8988T (cell line): ENCODE measurements around the gene CCL25.

Source experiments
- DNase-seq: peaks from one replicate; pipeline ENCODE4 v3.0.0; 2011

The CCL25 gene

GRCh38 chr19:8046569-8047165 lies 5.9 kb upstream of the CCL25 start:
- DNase-seq = no peak

DNA sequence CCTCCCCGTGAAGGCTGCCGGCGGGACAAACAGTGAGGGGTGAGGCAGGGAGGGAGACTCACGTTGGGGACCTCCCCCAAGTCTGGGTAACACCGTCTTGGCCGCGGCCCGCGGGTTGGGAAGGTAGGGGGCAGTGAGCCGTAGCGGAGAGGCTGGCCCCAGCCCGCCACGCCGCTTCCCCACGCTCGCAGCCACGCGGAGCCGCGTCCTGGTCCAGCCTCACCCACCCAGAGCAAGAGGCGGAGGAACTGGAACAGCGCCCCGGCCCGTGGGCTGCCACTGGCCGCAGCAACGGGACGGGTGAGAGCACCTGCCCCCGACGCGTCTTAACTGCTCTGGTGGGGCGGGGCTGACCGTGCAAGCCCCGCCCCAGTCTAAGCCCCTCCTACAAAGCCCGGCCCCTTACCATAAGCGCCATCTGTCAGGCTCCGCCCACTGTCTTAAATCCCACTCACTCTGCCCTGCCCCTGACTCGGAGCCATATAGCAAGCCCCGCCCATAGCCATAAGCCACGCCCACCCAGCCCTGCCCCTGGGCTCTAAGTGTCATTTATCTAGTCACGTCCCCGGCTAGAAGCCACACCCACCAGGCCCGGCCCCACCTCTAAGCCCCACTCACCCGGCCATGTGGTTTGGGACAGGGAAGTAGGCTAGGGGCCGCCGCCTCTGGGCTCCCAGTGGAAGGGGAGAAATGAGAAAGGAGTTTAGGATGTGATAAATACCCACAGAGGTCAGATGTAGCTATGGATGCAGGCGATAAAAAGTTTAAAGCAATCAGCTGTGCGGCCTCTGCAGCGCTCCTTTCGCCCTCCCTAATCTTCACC lies 2.1 kb upstream of the CCL25 start:
- DNase-seq = peak; percentile 61

DNA sequence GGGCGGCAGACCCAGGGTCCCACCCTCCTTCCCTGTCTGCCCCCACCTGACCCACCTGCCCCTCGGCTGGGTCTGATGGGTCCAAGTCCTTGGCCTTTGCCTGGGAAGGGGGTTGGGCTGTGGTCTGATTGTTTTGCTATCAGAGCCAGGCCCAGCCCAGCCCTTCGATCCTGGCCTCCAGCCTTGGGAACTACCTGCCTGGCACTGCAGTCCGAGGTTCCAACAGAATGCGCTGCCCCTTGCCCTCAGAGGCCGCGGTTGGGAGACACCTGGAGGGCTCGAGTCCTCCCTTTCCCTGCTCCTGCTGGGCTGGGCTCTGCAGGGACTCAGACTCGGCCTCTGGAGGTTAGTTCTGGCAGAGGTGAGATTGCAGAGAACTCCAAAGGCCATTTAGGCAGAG lies 1.6 kb downstream of the CCL25 start:
- no peak for DNase-seq

DNA sequence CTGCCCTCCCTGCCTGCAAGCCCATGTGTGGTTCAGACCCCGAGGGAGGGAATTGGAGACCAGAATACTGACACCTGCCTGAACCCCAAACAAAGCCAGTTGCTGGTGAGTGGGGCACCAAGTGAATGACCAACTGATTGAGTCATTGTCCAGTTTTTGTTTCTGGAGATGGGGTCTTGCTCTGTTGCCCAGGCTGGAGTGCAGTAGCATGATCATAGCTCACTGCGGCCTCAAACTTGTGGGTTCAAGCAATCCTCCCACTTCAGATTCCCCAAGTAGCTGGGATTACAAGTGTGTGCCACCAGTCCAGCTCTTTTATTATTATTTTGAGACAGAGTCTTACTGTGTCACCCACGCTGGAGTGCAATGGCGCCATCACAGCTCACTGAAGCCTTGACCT lies 4.0 kb downstream of the CCL25 start:
- DNase-seq = no peak

DNA sequence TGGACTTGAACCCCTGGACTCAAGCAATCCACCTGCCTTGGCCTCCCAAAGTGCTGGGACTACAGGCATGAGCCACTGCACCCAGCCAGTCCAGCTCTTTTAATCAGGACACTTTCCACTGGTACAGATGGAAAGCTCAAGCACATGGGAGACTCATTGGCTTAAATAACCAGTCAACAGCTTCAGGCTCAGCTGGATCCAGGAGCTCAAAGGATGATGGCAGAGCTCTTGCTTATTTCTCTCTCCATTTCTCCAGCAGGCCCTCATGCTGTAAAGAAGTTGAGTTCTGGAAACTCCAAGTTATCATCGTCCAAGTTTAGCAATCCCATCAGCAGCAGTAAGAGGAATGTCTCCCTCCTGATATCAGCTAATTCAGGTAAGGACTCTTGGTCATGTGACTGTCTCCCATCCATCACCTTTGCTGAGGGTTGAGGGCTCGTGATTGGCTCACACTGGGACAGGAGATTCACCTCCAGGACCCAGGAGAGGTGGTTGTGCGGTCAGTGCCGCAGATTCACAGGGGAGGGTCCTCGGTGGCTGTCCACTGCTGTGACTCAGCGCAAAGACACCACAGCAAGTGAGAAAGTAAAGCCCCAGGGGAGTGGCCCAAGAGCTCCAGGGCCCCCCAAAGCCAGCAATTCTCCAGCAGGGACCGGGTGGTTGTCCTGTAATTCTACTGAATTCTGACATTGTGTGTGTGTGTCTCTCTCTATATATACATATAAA lies 5.1 kb downstream of the CCL25 start:
- DNase-seq = no peak

GRCh38 chr19:8064911-8065874 lies 12.6 kb downstream of the CCL25 start:
- no peak for DNase-seq

GRCh38 chr19:8065875-8066261 lies 13.3 kb downstream of the CCL25 start:
- no peak for DNase-seq

DNA sequence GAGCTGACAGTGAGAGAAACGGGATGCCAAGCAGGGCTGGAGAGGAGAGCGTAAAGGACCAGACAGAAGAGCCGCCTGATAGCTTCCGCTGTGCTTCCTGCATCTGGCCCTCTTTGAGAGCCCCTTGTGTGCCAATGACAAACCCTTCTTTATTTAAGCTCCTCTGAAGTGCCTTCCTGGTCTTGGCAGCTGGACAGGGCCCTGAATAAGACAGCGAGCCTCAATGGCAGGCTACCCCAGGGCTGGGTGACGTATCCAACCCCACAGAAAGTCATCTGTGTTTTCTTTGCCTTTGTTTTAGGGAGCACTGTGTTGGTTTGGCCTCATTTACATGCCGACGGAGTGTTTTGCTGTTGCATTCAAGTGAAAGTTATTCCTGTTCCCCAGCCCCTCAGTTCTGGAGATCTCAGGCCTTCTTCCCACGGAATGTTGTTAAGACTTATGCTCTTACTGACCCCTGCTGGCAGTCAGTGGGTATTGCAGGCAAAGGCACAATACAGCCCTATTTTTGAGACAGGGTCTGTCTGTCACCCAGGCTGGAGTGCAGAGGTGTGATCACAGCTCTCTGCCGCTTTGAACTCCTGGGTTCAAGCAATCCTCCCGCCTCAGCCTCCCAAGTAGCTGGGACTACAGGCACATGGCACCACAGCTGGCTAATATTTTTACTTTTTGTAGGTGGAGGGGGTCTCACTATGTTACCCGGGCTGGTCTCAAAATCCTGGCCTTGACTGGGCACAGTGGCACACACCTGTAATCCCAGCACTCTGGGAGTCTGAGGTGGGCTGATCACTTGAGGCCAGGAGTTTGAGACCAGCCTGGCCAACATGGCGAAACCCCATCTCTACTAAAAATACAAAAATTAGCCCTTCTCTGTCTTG lies 16.8 kb downstream of the CCL25 start:
- DNase-seq = no peak

DNA sequence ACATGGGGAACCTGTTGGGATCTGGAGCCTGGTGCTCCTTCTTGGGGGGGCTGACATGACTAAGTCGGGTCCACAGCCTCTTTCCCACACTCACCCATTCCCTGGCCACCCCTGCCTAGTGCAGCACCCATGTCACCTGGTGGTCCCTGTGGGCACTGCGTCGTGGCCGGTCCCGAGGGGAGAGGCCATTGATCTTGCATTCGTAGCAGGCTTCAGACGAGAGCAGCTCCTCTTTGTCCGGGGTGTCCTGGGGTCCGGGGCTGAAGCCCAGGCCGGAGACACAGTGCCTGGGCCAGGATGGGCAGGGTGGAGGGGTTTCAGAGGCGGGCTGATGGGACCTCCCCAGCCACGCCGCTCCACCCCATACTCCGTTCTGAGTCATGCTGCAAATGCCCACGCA lies 19.4 kb downstream of the CCL25 start:
- DNase-seq = no peak

GRCh38 chr19:8074501-8074900 lies 21.9 kb downstream of the CCL25 start:
- DNase-seq = no peak

GRCh38 chr19:8075158-8076074 lies 22.9 kb downstream of the CCL25 start:
- no peak for DNase-seq

DNA sequence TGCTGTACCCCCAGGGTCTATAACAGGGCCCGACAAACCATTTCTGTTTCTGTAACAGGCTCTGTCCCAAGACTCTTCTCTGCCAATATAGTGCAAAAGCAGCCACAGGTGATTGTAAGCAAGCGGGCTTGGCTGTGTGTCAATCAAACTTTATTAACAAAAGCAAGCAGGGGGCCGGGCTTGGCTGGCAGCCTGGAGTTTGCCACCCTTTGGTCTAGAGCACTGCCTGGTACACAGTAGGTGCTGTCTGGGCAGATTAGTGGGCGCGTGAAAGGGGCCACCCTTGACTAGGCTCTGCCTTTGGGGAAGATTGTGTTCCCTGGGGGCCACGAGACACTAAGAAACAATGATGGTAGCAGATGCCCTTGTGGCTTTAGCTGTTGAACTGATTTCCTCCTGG lies 27.4 kb downstream of the CCL25 start:
- DNase-seq = no peak

DNA sequence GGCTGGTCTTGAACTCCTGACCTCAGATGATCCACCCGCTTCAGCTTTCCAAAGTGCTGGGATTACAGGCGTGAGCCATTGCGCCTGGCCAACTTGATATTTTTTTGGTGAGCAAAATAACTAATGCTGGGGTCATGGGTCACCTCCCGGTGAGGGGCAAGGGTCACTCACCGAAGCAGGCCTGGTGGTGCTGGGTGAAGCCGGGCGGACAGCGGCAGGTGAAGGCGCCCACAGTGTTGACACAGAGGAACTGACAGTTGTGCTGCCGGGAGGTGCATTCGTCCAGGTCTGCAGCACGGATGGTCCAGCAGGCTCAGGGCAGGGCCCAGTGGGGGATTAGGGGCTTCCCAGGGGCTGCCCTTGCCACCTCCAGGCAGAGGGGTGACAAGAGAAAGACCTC lies 28.3 kb downstream of the CCL25 start:
- DNase-seq = no peak

DNA sequence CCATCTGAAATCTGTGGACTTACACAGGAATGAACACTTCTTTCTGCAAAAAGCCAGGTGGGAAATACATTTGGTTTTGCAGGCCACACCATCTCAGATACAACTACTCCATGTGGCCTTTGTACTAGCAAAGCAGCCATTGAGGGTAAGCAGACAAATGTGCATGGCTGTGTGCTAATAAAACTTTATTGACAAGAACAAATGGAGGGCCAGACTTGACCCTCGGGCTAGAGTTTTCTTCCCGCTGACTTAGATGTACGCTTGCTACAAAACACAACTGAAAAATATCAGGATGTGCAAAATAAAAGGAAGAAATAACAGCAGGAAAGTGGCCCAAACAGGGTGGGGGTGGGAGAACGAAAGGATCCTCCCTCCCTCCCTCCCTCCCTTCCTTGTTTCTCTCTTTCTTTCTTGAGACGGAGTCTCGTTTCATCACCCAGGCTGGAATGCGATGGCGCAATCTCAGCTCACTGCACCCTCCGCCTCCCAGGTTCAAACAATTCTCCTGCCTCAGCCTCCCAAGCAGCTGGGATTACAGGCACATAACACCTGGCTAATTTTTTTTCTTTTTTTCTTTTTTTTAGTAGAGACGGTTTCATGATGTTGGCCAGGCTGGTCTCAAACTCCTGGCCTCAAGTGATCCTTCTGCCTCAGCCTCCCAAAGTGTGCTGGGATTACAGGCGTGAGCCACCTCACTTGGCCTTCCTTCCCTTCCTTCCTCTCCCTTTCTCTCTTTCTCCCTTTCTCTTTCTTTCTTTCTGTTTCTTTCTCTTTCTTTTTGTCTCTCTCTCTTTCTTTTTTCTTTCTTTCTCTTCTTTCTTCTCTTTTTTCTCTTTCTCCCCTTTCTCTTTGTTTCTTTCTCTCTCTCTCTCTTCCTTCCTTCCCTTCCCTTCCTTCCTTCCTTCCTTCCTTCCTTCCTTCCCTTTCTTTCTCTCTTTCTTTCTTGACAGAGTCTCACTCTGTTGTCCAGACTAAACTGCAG lies 29.3 kb downstream of the CCL25 start:
- no peak for DNase-seq

GRCh38 chr19:8083141-8083540 lies 30.6 kb downstream of the CCL25 start:
- DNase-seq = no peak

DNA sequence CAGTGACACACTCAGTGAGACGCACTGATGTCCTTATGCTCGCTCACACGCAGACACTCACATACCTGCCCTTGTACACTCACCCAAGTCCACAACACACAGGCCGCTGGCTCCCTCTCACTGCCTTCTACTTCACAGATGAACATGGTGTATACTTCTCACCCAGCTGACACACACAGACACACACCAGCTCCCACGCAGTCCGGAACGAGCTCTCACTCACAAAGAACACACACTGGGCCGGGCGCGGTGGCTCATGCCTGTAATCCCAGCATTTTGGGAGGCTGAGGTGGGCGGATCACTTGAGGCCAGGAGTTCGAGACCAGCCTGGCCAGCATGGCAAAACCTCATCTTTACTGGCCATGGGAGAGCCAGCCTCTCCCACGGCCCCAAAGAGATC lies 31.6 kb downstream of the CCL25 start:
- no peak for DNase-seq

DNA sequence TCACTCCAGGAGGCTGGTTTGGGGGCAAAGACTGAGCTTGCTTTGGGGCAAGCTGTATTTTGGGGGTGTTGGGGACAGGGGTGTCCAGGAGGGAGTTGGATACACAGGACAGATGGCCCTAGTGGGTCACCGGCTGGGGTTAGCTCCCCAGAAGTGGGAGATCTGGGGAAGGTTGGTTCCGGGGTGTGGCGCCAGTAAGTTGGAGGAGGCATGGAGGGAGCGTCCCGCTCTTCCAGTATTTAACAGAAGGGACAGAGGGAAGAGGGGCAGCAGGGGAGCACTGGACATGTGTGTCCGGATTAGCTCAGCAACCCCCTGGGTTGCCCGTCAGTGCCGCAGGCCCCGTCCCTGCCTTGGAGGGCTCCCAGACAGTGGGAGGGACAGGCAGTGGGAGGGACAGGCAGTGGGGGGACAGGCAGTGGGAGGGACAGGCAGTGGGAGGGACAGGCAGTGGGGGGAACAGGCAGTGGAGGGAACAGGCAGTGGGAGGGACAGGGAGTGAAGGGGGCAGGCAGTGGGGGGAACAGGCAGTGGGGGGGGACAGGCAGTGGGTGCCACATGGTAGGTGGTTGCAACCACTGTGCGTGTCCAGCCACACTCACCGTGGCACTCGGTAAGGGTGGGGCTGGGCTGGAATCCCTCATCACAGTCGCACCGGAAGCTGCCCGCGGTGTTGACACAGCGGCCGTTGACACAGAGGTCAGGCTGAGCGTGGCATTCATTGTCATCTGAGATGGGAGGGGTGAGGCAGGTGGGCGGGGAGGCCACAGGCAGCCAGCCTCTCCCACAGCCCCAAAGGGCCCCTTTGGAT lies 33.2 kb downstream of the CCL25 start:
- DNase-seq = peak; percentile 35

- DNase-seq = no peak
These were observed 34.3 kb downstream of the CCL25 start for GRCh38 chr19:8086849-8087248.

- DNase-seq = no peak
These were observed 35.3 kb downstream of the CCL25 start for GRCh38 chr19:8087876-8088275.
